ENCODE data around the gene ATCAY. TPM values are rescaled to one million over a fixed set of nuclear protein-coding genes. Genes with fewer than 3 reads are reported as not detected.
"Not testable (repeated sequence)": the region's sequence is repeated elsewhere in the genome, so short reads cannot be mapped to it uniquely, and the experiment has no call there.

Gene ATCAY
- total RNA-seq, 1 donor, result not detected

GRCh38 chr19:3867971-3868769 lies 12.3 kb upstream of the ATCAY start:
- H3K4me2 ChIP-seq (ENCODE audit: insufficient read depth, low read length), result no peak overlapping the region
- H3K79me2 ChIP-seq (ENCODE audit: insufficient read depth, low read length), result no peaks in the 10 kb centered on the region
- peaks cover 37% of the 10 kb centered on the region for H3K27me3 ChIP-seq (ENCODE audit: insufficient read depth, low read length)
- H4K20me1 ChIP-seq (ENCODE audit: insufficient read depth, low read length), result no peaks in the 10 kb centered on the region
- H3K36me3 ChIP-seq (ENCODE audit: insufficient read depth, low read length), result no peaks in the 10 kb centered on the region
- no peak overlapping the region for H3K27ac ChIP-seq (ENCODE audit: low read depth, low read length)
- no peaks in the 10 kb centered on the region for H3K4me1 ChIP-seq (ENCODE audit: insufficient read depth, low read length)
- H3K9me3 ChIP-seq (ENCODE audit: low read depth, low read length), result no peaks in the 10 kb centered on the region
- peak; percentile 62 for DNase-seq (ENCODE audit: insufficient read length, low spot score, missing footprints)
- no peak for TF ChIP-seq CTCF (IDR thresholded peaks at IDR 0.05; ENCODE audit: extremely low read depth, low read depth, low read length)
- H3K4me3 ChIP-seq (ENCODE audit: insufficient read depth, low read length), result no peak overlapping the region
- H2AFZ ChIP-seq (ENCODE audit: low read length), result no peak overlapping the region

- H3K27ac ChIP-seq (ENCODE audit: low read depth, low read length), result no peak within 1 kb of the TSS
- peaks cover 37% of the 10 kb centered on the region for H3K27me3 ChIP-seq (ENCODE audit: insufficient read depth, low read length)
- no peak within 1 kb of the TSS for H2AFZ ChIP-seq (ENCODE audit: low read length)
- H4K20me1 ChIP-seq (ENCODE audit: insufficient read depth, low read length), result no peaks in the 10 kb centered on the region
- no peak within 1 kb of the TSS for H3K4me3 ChIP-seq (ENCODE audit: insufficient read depth, low read length)
- no peaks in the 10 kb centered on the region for H3K79me2 ChIP-seq (ENCODE audit: insufficient read depth, low read length)
- no peak for TF ChIP-seq CTCF (IDR thresholded peaks at IDR 0.05; ENCODE audit: extremely low read depth, low read depth, low read length)
- H3K36me3 ChIP-seq (ENCODE audit: insufficient read depth, low read length), result no peaks in the 10 kb centered on the region
- DNase-seq (ENCODE audit: insufficient read length, low spot score, missing footprints), result peak; percentile 76
- H3K4me1 ChIP-seq (ENCODE audit: insufficient read depth, low read length), result no peaks in the 10 kb centered on the region
- H3K9me3 ChIP-seq (ENCODE audit: low read depth, low read length), result no peaks in the 10 kb centered on the region
- H3K4me2 ChIP-seq (ENCODE audit: insufficient read depth, low read length), result no peak within 1 kb of the TSS
Observed at GRCh38 chr19:3868770-3869456, 11.6 kb upstream of the ATCAY start, which contains the start of gene ZFR2. Gene ZFR2 (minus strand): TSS chr19:3869038. CDS start chr19:3869017, 21 bp downstream.

GRCh38 chr19:3873151-3873550 lies 7.3 kb upstream of the ATCAY start:
- TF ChIP-seq CTCF (IDR thresholded peaks at IDR 0.05; ENCODE audit: extremely low read depth, low read depth, low read length), result no peak

GRCh38 chr19:3874695-3875094 lies 5.8 kb upstream of the ATCAY start:
- not testable (repeated sequence) for H3K79me2 ChIP-seq (ENCODE audit: insufficient read depth, low read length); DNase-seq (ENCODE audit: insufficient read length, low spot score, missing footprints); H2AFZ ChIP-seq (ENCODE audit: low read length); H3K27me3 ChIP-seq (ENCODE audit: insufficient read depth, low read length); H3K4me3 ChIP-seq (ENCODE audit: insufficient read depth, low read length); H3K4me1 ChIP-seq (ENCODE audit: insufficient read depth, low read length); H4K20me1 ChIP-seq (ENCODE audit: insufficient read depth, low read length); H3K4me2 ChIP-seq (ENCODE audit: insufficient read depth, low read length); H3K9me3 ChIP-seq (ENCODE audit: low read depth, low read length); H3K27ac ChIP-seq (ENCODE audit: low read depth, low read length); H3K36me3 ChIP-seq (ENCODE audit: insufficient read depth, low read length)

More at GRCh38 chr19:3873151-3873550, 7.3 kb upstream of the ATCAY start:
- Histone ChIP-seq H3K27ac (ENCODE audit: low read depth, low read length) (no peak overlapping the region), H3K9me3 (ENCODE audit: low read depth, low read length) (no peaks in the 10 kb centered on the region), H3K79me2 (ENCODE audit: insufficient read depth, low read length) (no peaks in the 10 kb centered on the region), H3K27me3 (ENCODE audit: insufficient read depth, low read length) (peaks cover 14% of the 10 kb centered on the region), H3K36me3 (ENCODE audit: insufficient read depth, low read length) (no peaks in the 10 kb centered on the region), H3K4me1 (ENCODE audit: insufficient read depth, low read length) (no peaks in the 10 kb centered on the region), H3K4me2 (ENCODE audit: insufficient read depth, low read length) (no peak overlapping the region), H4K20me1 (ENCODE audit: insufficient read depth, low read length) (no peaks in the 10 kb centered on the region), H2AFZ (ENCODE audit: low read length) (no peak overlapping the region), H3K4me3 (ENCODE audit: insufficient read depth, low read length) (no peak overlapping the region)
- peak; percentile 58 for DNase-seq (ENCODE audit: insufficient read length, low spot score, missing footprints)

Measured in osteoblast (primary cell).